Bronchial smooth muscle cell (primary cell): ENCODE data around the gene DLG1. TPM values are rescaled to one million over a fixed set of nuclear protein-coding genes. Genes with fewer than 3 reads are reported as not detected.

Source experiments
- total RNA-seq: library from RNA; depleted of rRNA; stranded (reverse); fragments of >200 nt; gene quantifications from 2 replicates; pipeline ENCODE4 v1.2.1, GENCODE V29; 2014

DLG1 gene
- 27.0 and 30.7 TPM in 2 replicates for total RNA-seq

DNA sequence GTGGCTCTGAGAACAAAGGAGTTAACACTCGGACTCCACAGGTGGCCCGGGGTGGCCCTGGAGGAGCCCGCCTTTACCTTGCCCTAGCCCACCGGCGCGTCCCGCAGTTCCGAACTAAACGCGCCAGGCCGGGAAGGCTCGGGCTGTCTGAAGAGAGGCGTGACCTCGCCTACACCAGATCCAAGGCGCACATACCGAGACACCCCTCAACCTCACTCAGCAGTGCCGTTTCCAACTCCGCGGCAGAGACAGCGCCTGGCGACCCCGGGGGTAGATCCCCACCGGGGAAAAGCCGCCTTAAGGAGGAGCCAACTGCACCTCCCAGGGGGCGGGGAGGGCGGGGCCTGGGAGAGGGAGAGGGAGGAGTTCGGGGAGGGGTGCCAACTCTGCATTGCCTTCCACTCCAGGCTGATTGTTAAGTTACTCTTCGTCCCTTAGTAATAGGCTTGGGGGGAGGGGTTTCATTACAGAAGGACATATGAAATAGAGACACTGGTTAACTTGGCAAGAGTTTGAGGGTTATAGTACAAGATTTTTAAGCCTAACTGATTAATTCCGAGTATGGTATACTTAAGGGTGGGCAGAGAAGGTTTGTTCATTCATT is at the start of gene DLG1:
TSS of gene DLG1 (minus strand) at position 272 of the 604 bp plus-strand sequence. CDS start 1,408 bp downstream, outside the sequence.

DNA sequence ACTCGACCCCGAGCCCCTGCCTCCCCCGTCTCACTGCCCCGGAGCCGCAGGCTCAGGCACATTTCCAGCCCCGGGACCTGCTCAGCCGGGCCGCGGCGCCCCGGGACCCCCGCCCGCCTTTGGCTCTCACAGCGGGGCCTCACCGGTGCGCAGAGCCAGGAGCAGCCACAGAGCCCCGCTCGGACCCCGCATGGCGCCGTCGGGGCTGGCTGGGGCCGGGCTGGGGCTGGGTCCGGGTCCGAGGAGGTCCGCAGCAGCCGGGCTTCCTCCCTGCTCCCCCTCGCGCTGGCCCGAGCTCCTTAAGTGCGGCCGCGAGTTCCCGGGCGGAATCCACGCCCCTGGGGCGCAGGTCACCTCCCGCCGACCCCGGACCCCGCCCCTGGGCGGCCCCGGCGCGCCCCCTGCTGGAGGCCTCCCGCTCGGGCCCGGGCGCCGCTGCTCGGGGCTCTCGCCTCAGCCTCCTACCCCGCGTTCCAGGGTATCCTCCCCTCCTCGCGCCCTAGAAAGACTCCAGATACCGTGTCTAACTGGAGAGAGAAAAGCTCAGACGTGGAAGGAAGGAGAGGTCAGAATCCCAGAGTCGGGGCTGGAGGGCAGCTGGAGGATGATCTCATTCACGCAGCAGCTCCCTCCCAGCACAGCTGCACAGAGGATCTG is 268.8 kb downstream of the DLG1 start, which contains the start of gene MELTF:
TSS of gene MELTF (minus strand) at position 307 of the 657 bp plus-strand sequence. CDS start at position 192, 115 bp downstream.

